Measurements from ENCODE around the gene RSL1D1.

The RSL1D1 gene

DNA sequence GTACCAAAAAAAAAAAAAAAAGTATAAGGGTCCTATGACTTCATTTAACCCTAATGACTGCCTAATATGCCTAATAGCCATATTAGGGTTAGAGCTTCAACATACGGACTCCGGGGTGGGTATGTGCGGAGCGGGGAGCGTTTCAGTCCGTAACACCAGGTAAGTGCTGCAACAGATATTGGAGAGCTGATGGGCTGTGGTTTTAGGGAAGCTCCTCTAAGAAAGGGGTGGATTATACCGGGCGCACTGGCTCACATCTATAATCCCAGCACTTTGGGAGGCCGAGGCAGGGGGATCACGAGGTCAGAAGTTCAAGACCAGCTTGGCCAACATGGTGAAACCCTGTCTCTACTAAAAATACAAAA is 52.3 kb downstream of the RSL1D1 start:
- no peak for DNase-seq (ENCODE audit: insufficient read length, low spot score)
- FAIRE-seq = no peak
- no peak for TF ChIP-seq CTCF (IDR thresholded peaks at IDR 0.05; ENCODE audit: insufficient read depth, missing control alignments)

DNA sequence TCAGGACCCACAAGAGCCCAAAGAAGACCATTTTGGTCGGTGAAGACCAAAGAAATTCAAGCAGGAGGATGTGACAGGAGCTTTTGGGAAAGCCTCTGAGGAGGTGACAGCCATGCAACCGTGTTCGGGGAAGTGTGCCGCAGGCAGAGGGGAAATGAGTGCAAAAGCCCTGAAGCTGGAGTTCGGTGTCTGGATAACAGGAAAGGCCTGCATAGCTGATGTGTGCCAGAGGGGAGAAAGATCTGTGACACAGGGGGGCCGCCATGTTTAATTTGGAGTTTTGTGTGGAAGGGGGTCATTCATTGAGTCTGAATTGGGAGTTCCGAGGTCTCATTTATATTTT is 53.4 kb downstream of the RSL1D1 start:
- FAIRE-seq (no peak), DNase-seq (ENCODE audit: insufficient read length, low spot score) (no peak)
- TF ChIP-seq CTCF (IDR thresholded peaks at IDR 0.05; ENCODE audit: insufficient read depth, missing control alignments) = no peak

DNA sequence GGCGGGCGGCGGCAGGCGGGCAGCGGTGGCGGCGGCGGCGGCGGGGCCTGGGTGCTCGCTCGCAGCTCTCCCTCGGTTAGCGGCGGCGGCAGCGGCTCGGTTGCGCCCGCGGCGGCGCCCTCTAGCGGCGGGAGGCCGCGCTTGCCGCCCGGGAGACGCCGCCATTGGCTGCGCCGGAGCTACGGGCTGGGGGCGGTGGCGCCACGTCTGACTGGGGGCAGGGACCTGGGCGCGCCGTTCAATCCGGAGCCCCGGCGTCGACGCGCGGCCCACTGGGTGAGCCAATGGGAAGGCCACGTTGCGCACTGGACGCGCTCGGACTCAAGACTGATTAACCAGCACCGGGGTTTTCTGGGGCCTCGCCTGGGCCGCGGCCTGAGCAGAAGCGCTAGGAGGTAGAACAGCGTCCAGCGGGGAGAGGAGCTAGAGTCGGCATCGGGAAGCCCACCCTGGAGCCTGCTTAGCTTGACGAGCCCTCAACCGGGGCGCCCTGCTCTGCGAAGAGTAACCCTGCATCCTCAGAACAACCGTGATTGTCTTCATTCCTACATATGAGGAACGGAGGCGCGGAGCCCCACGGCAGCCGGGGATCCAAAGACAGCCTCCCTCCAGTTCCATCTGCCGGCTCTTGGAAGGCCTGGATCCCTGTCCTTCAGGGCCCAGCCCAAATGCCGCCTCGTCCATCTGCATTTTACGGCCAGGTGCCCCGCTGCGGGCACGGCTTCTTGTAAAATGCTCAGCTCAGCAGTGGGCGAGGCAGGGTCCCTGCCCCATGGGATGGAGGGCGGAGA is 54.0 kb downstream of the RSL1D1 start, which contains the start of gene ZC3H7A:
ZC3H7A (minus strand) TSS at position 93 of the 791 bp plus-strand sequence. CDS start 14,904 bp downstream, outside the sequence.
- peak; percentile 77 for DNase-seq (ENCODE audit: insufficient read length, low spot score)
- no peak for FAIRE-seq
- peak; percentile 58 for TF ChIP-seq CTCF (IDR thresholded peaks at IDR 0.05; ENCODE audit: insufficient read depth, missing control alignments)

GRCh38 chr16:11796227-11797165 is 54.8 kb downstream of the RSL1D1 start:
- FAIRE-seq (no peak), DNase-seq (ENCODE audit: insufficient read length, low spot score) (no peak)
- no peak for TF ChIP-seq CTCF (IDR thresholded peaks at IDR 0.05; ENCODE audit: insufficient read depth, missing control alignments)

- FAIRE-seq (no peak), DNase-seq (ENCODE audit: insufficient read length, low spot score) (no peak)
- TF ChIP-seq CTCF (IDR thresholded peaks at IDR 0.05; ENCODE audit: insufficient read depth, missing control alignments) = no peak
Observed at GRCh38 chr16:11795887-11796226, 55.5 kb downstream of the RSL1D1 start.

DNA sequence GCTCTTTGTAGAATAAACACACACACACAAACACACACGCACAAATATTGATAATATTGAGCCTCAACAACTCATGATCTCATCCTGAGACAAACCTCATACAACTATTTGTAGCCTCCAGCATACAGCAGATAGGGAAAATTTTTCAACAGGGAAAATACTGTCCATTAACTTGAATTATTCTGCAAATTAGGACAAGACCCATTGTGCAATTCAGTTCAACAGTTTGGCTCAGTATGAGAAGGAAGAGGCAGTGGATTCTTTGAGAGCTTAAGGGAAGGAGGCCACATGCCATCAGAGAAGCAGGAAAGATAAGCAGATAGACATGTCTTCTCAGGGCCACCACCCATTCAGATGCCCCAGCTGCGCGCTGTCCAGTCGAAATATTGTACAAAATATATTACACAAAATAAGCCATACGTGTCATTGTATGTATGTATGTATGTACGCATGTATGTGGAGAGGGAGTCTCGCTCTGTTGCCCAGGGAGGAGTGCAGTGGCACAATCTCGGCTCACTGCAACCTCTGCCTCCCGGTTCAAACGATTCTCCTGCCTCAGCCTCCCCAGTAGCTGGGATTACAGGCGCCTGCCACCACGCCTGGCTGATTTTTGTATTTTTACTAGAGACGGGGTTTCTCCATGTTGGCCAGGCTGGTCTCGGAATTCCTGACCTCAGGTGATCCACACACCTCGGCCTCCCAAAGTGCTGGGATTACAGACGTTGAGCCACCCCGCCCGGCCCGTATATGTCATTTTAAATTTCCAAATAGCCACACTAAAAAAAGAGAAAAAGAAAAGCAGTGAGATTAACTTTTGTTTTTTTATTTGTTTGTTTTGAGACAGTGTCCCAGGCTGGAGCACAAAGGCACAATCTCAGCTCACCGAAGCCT is 56.1 kb downstream of the RSL1D1 start:
- DNase-seq (ENCODE audit: insufficient read length, low spot score) (no peak), FAIRE-seq (no peak)
- no peak for TF ChIP-seq CTCF (IDR thresholded peaks at IDR 0.05; ENCODE audit: insufficient read depth, missing control alignments)
